ENCODE data around the gene GDAP2. TPM values are rescaled to one million over a fixed set of nuclear protein-coding genes. Genes with fewer than 3 reads are reported as not detected.

The GDAP2 gene
- total RNA-seq, 1 experiment from 2014 or later = 23.5 TPM

DNA sequence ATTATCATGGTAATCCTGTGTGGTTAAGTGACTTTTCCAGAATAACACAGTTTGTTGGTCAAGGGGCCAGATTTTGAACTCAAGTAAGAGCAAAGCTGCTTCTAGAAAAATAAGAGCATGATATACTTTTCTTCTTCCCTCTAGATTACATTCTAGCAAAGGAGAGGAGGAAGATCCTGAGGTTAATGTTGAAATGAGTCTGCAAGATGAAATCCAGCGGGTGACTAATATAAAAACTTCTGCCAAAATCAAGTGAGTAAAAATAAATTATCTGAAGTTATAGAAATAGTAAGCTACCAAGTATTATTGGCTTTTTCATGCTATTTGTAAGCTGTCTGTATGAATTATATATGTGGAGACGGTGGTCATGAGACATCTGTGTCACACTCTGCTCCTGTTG is 12.9 kb upstream of the GDAP2 start:
- ChIA-PET CTCF (no interaction called here), POLR2A (ENCODE audit: low non-redundant PET) (no interaction called here)
- TF ChIP-seq EZH2 (IDR thresholded peaks at IDR 0.05; ENCODE audit: borderline replicate concordance, low read depth, low read length, poor library complexity, severe bottlenecking) = no peak
- TF ChIP-seq, protein P1, sequence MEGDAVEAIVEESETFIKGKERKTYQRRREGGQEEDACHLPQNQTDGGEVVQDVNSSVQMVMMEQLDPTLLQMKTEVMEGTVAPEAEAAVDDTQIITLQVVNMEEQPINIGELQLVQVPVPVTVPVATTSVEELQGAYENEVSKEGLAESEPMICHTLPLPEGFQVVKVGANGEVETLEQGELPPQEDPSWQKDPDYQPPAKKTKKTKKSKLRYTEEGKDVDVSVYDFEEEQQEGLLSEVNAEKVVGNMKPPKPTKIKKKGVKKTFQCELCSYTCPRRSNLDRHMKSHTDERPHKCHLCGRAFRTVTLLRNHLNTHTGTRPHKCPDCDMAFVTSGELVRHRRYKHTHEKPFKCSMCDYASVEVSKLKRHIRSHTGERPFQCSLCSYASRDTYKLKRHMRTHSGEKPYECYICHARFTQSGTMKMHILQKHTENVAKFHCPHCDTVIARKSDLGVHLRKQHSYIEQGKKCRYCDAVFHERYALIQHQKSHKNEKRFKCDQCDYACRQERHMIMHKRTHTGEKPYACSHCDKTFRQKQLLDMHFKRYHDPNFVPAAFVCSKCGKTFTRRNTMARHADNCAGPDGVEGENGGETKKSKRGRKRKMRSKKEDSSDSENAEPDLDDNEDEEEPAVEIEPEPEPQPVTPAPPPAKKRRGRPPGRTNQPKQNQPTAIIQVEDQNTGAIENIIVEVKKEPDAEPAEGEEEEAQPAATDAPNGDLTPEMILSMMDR (conservative IDR thresholded peaks at IDR 0.05; ENCODE audit: low read depth, low read length) = no peak
- no peaks in the 10 kb centered on the region for H3K9me3 ChIP-seq (ENCODE audit: low read depth, low read length, poor library complexity, severe bottlenecking)
- intact Hi-C loops (cut with micrococcal nuclease; ENCODE audit: unreplicated experiment) = no loop called here
- H3K4me3 ChIP-seq (ENCODE audit: low read depth, low read length, poor library complexity, severe bottlenecking) = no peak overlapping the region
- no TSS peak for BruUV-seq (replicated peaks)
- H3K36me3 ChIP-seq (ENCODE audit: insufficient read depth, low read length, poor library complexity, severe bottlenecking) = peaks cover 98% of the 10 kb centered on the region
- no peaks in the 10 kb centered on the region for H3K4me1 ChIP-seq (ENCODE audit: insufficient read depth, low read length, poor library complexity, severe bottlenecking)
- H3K27ac ChIP-seq (ENCODE audit: low read depth, low read length, poor library complexity, severe bottlenecking) = no peak overlapping the region
- no peak for DNase-seq (ENCODE audit: low spot score)
- H3K27me3 ChIP-seq (replicated peaks; ENCODE audit: insufficient read depth, low read depth, low read length, poor library complexity) = no peaks in the 10 kb centered on the region

DNA sequence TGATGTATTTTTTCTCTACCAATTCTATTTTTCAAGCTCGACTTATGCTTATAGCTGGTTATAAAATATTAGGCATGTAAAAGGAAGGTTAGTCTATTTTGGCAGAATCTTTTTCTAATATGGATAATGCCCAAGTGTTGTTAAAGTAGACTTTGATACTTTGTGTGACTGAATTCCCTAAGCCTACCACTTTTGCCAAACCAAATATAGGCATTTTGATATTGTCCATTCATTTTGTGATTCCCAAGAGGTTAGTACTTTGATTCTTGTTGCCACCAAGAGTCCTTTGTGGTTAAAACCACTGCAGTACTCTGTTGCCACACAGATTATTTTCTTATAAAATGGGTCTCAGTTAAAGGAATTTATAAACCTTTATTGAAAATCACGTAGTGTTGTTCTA is 4.3 kb upstream of the GDAP2 start:
- H3K4me1 ChIP-seq (ENCODE audit: insufficient read depth, low read length, poor library complexity, severe bottlenecking) = peaks cover 11% of the 10 kb centered on the region
- H3K9me3 ChIP-seq (ENCODE audit: low read depth, low read length, poor library complexity, severe bottlenecking) = no peaks in the 10 kb centered on the region
- peaks cover 52% of the 10 kb centered on the region for H3K36me3 ChIP-seq (ENCODE audit: insufficient read depth, low read length, poor library complexity, severe bottlenecking)
- intact Hi-C loops (cut with micrococcal nuclease; ENCODE audit: unreplicated experiment) = no loop called here
- no peak overlapping the region for H3K27ac ChIP-seq (ENCODE audit: low read depth, low read length, poor library complexity, severe bottlenecking)
- no peak for DNase-seq (ENCODE audit: low spot score)
- H3K4me3 ChIP-seq (ENCODE audit: low read depth, low read length, poor library complexity, severe bottlenecking) = no peak overlapping the region
- POLR2A ChIA-PET (ENCODE audit: low non-redundant PET) = no interaction called here
- BruUV-seq (replicated peaks) = no TSS peak
- TF ChIP-seq EZH2 (IDR thresholded peaks at IDR 0.05; ENCODE audit: borderline replicate concordance, low read depth, low read length, poor library complexity, severe bottlenecking) = no peak
- TF ChIP-seq, protein P1 (conservative IDR thresholded peaks at IDR 0.05; ENCODE audit: low read depth, low read length) = no peak
- CTCF ChIA-PET = no interaction called here
- H3K27me3 ChIP-seq (replicated peaks; ENCODE audit: insufficient read depth, low read depth, low read length, poor library complexity) = no peaks in the 10 kb centered on the region

DNA sequence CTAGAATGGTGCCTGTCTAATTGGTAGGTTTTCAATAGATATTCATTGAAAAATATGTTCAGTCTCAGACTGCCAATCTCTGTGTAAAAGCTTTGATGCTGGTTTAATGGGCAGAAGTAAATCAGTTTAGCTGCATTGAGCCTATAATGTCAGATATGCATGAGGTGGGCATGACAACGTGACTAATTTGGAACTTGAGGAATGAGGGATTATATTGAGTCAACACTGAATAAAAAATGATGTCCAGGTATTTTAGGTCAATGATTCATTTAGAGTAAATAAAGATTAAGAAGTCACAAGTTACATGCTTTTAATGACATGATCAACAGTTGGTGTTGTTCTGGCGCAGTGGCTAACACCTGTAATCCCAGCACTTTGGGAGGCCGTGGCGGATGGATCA is 3.2 kb upstream of the GDAP2 start:
- Histone ChIP-seq H3K4me3 (ENCODE audit: low read depth, low read length, poor library complexity, severe bottlenecking) (no peak overlapping the region), H3K27me3 (replicated peaks; ENCODE audit: insufficient read depth, low read depth, low read length, poor library complexity) (no peaks in the 10 kb centered on the region), H3K9me3 (ENCODE audit: low read depth, low read length, poor library complexity, severe bottlenecking) (no peaks in the 10 kb centered on the region), H3K27ac (ENCODE audit: low read depth, low read length, poor library complexity, severe bottlenecking) (no peak overlapping the region), H3K36me3 (ENCODE audit: insufficient read depth, low read length, poor library complexity, severe bottlenecking) (peaks cover 40% of the 10 kb centered on the region), H3K4me1 (ENCODE audit: insufficient read depth, low read length, poor library complexity, severe bottlenecking) (peaks cover 16% of the 10 kb centered on the region)
- no TSS peak for BruUV-seq (replicated peaks)
- POLR2A ChIA-PET (ENCODE audit: low non-redundant PET) = no interaction called here
- intact Hi-C loops (cut with micrococcal nuclease; ENCODE audit: unreplicated experiment) = no loop called here
- no peak for TF ChIP-seq EZH2 (IDR thresholded peaks at IDR 0.05; ENCODE audit: borderline replicate concordance, low read depth, low read length, poor library complexity, severe bottlenecking)
- TF ChIP-seq, protein P1 (conservative IDR thresholded peaks at IDR 0.05; ENCODE audit: low read depth, low read length) = no peak
- no peak for DNase-seq (ENCODE audit: low spot score)
- CTCF ChIA-PET = no interaction called here
